ENCODE measurements around the gene IER2.

Gene IER2

DNA sequence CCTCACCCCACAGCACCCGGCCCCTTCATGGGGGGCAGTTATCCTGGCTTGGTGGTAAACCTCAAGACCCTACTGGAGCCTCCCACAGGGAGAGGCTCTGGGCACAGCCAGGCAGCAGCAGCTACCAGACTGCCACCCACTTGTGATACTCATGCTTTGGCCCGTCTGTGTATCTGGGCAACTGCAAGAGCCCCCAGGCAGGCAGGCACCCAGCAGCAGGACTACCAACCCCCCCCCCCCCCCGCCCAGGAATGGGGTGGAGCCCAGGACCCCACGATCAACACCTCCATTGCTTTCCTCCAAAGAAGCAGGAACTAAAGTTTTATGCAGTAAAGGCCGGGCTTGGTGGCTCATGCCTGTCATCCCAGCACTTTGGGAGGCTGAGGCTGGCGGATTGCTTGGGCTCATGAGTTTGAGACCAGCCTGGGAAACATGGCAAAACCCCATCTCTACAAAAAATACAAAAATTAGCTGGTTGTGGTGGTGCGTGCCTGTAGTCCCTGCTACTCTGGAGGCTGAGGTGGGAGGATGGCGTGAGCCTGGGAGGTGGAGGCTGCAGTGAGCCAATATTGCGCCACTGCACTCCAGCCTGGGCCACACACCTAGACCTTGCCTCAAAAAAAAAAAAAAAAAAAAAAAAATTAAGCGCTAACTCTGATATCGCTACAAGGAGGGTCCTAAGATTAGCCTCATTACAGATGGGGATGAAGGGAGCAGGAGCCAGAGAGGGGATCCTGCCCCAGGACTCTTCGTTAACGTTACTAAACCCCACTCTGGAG lies 46.4 kb upstream of the IER2 start:
- peaks cover 10% of the 10 kb centered on the region for H3K4me1 Mint-ChIP-seq
- no peak for TF ChIP-seq CTCF (IDR thresholded peaks at IDR 0.05; ENCODE audit: unreplicated experiment in 3 of 3)
- H3K36me3 Mint-ChIP-seq (ENCODE audit: low read depth) = peaks cover 6% of the 10 kb centered on the region
- H3K27me3 Mint-ChIP-seq (ENCODE audit: low read depth) = peaks cover 45% of the 10 kb centered on the region
- no peak overlapping the region for H3K27ac Mint-ChIP-seq
- H3K4me3 Mint-ChIP-seq = no peak overlapping the region
- H3K9me3 Mint-ChIP-seq = no peaks in the 10 kb centered on the region

GRCh38 chr19:13104360-13104847 lies 45.8 kb upstream of the IER2 start:
- Mint-ChIP-seq H3K36me3 (ENCODE audit: low read depth) (peaks cover 6% of the 10 kb centered on the region), H3K27me3 (ENCODE audit: low read depth) (peaks cover 40% of the 10 kb centered on the region), H3K9me3 (no peaks in the 10 kb centered on the region), H3K27ac (no peak overlapping the region), H3K4me1 (peaks cover 6% of the 10 kb centered on the region), H3K4me3 (no peak overlapping the region)
- peak; percentile 59 to 64 (median 64) for TF ChIP-seq CTCF (IDR thresholded peaks at IDR 0.05; ENCODE audit: unreplicated experiment in 3 of 3)

DNA sequence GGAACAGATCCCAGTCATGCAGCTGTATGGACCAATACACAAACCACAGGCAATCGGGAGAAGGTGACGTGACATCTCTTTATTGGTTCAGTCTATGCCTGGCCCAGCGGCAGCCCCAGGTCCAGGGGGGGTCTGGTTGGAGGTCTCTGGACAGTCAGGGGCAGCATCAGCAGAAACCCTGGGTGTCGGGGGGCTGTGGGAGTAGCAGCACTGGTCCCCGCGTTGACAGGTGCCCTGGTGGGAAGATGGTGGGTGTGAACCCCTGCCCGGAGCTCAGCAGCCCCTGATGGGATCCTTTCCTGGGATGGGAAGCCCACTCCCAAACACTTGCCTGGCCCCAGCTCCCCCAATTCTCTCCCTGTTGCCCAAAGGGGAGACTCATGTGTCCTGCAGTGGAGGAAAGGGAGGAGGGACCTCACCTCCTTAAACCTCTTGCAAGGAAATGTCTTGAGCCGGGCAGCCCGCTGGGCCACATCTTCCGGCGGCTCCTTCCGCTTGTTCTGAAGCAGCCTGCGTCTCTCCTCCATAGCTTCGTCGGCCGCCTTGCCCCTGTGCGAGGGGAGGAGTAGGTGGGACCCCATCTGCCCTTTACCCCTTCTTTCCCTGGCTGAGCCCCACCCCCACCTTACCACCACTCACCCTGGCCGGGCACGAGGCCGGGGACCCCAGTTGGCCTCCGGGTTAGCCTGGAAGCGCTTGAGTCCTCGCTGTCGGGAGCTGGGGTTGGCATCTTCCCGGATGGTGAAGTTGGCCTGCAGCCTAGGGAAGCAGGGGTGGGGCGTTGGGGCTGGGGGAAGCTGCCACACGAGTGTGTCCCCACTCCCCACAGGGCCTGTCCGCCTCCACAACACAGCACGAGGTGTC lies 45.1 kb upstream of the IER2 start:
- Mint-ChIP-seq H3K27me3 (ENCODE audit: low read depth) (peaks cover 33% of the 10 kb centered on the region), H3K4me3 (no peak overlapping the region), H3K9me3 (no peaks in the 10 kb centered on the region), H3K27ac (no peak overlapping the region), H3K4me1 (peaks cover 3% of the 10 kb centered on the region), H3K36me3 (ENCODE audit: low read depth) (peaks cover 6% of the 10 kb centered on the region)
- TF ChIP-seq CTCF (IDR thresholded peaks at IDR 0.05; ENCODE audit: unreplicated experiment in 3 of 3) = no peak

DNA sequence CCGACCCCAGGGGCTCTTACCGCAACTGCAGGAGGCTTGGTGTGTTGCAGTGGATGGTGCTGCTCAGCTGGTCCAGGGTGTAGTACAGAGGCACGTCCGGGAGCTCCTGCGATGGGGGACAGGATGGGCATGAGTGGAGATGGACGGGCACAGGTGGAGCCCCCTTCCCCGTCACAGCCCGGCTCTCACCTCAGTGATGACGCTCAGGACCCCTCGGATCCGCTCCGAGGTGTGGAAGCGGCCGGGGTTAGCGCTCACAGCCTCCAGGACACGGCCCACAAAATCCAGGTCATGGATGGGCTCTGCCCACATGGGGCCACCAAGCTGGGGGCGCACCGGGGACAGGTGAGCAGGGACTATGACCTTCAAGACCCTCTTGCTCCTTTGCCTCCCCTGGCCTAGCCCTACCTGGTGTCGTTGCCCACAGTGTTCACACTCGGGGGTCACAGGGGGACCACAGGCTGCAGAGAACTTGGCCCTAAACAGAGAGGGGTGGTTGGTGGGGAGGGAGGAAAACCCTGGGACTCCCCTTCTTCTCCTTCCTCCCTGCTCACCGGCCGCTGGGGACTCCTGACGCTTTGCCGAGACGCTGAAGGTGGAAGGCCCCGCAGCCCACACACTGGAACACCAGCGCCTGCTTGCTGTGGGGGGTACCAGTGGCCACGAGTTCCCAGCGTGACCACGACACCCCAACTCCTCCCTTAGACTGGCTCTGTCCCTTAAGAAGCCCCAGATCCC lies 40.7 kb upstream of the IER2 start:
- no peak overlapping the region for H3K4me3 Mint-ChIP-seq
- no peaks in the 10 kb centered on the region for H3K4me1 Mint-ChIP-seq
- TF ChIP-seq CTCF (IDR thresholded peaks at IDR 0.05; ENCODE audit: unreplicated experiment in 3 of 3) = no peak
- no peak overlapping the region for H3K27ac Mint-ChIP-seq
- H3K9me3 Mint-ChIP-seq = no peaks in the 10 kb centered on the region
- H3K27me3 Mint-ChIP-seq (ENCODE audit: low read depth) = peaks cover 2% of the 10 kb centered on the region
- H3K36me3 Mint-ChIP-seq (ENCODE audit: low read depth) = peaks cover 9% of the 10 kb centered on the region

DNA sequence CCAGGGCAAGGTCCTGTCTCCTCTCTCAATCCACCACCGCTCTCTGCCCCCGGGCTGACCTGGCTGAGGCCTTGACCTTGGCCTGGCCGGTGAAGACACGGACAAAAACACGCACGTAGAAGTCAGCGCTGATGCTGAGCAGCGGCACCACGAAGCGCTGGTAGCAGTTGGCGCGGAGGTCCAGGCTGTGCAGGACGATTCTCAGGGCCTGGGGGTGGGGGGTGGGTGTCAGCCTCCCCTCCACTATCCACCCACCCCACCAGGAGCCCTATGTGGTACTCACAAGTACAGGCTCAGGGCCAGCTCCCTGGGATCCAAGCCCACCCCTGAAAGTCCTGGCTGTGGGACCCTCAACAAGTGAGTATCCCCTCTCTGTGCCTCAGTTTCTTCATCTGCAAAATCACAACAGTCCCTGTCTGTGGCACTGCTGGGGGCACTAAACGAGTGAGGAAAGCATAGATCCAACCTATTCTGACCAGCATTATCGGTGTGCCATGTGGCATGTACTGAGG lies 40.1 kb upstream of the IER2 start:
- H3K4me3 Mint-ChIP-seq = no peak overlapping the region
- H3K4me1 Mint-ChIP-seq = no peaks in the 10 kb centered on the region
- no peak overlapping the region for H3K27ac Mint-ChIP-seq
- H3K36me3 Mint-ChIP-seq (ENCODE audit: low read depth) = peaks cover 6% of the 10 kb centered on the region
- TF ChIP-seq CTCF (IDR thresholded peaks at IDR 0.05; ENCODE audit: unreplicated experiment in 3 of 3) = no peak
- no peaks in the 10 kb centered on the region for H3K27me3 Mint-ChIP-seq (ENCODE audit: low read depth)
- H3K9me3 Mint-ChIP-seq = no peaks in the 10 kb centered on the region

Measured in nephron (organoid).